CD8-positive, alpha-beta memory T cell (primary cell): ENCODE measurements around the gene NAA40. TPM values are rescaled to one million over a fixed set of nuclear protein-coding genes. Genes with fewer than 3 reads are reported as not detected.

Experiments
- polyA plus RNA-seq: library from polyadenylated mRNA; unstranded; fragments of 300-500 nt; fragmentation: Illumina TruSeq; gene quantifications from one replicate; pipeline ENCODE4 v1.2.3, GENCODE V29; 2021
- total RNA-seq, 2 experiments: library from RNA; stranded (reverse); gene quantifications; one replicate each; pipeline ENCODE4 v1.2.3, GENCODE V29; 2021

NAA40 gene
- total and polyA plus RNA-seq, 3 experiments from 2014 or later, result 15.9 to 26.2 (median 20.2) TPM

Other genes starting within 250 kb of the NAA40 start
- gene ZFTA, start 170.2 kb upstream of the NAA40 start, total RNA-seq, result 1 to 10 TPM; 7.0 to 7.6 TPM
- gene ZFTA, start 170.2 kb upstream of the NAA40 start, polyA plus RNA-seq, result 0.37 TPM
- gene SPINDOC, start 125.5 kb upstream of the NAA40 start, total RNA-seq, result 10 to 100 TPM; 38.7 to 41.4 TPM
- 1.4 TPM for gene SPINDOC, start 125.5 kb upstream of the NAA40 start, polyA plus RNA-seq
- gene MARK2, start 99.9 kb upstream of the NAA40 start, total RNA-seq, result 10 to 100 TPM; 34.5 to 38.0 TPM
- 72.5 TPM for gene MARK2, start 99.9 kb upstream of the NAA40 start, polyA plus RNA-seq
- gene RCOR2, start 21.8 kb upstream of the NAA40 start, total RNA-seq, result under 1 TPM; 0.11 to 0.13 TPM
- not detected for gene RCOR2, start 21.8 kb upstream of the NAA40 start, polyA plus RNA-seq
- 100 to 1,000 TPM; 373 to 424 TPM for gene COX8A, start 35.6 kb downstream of the NAA40 start, total RNA-seq
- gene COX8A, start 35.6 kb downstream of the NAA40 start, polyA plus RNA-seq, result 388 TPM
- gene OTUB1, start 47.4 kb downstream of the NAA40 start, total RNA-seq, result 10 to 100 TPM; 75.8 to 85.0 TPM
- gene OTUB1, start 47.4 kb downstream of the NAA40 start, polyA plus RNA-seq, result 135 TPM
- not detected for gene FLRT1, start 96.9 kb downstream of the NAA40 start, total RNA-seq
- not detected for gene FLRT1, start 96.9 kb downstream of the NAA40 start, polyA plus RNA-seq
- 10 to 100 TPM; 19.6 to 25.5 TPM for gene MACROD1, start 227.1 kb downstream of the NAA40 start, total RNA-seq
- 9.2 TPM for gene MACROD1, start 227.1 kb downstream of the NAA40 start, polyA plus RNA-seq
- gene STIP1, start 247.2 kb downstream of the NAA40 start, total RNA-seq, result 100 to 1,000 TPM; 457 to 461 TPM
- gene STIP1, start 247.2 kb downstream of the NAA40 start, polyA plus RNA-seq, result 108 TPM